ENCODE measurements around the gene STEAP3. TPM values are rescaled to one million over a fixed set of nuclear protein-coding genes. Genes with fewer than 3 reads are reported as not detected.

The STEAP3 gene
- polyA plus RNA-seq, 2 of the 4 experiments (the other 2 are of a cell fraction), result 23.5 to 30.2 TPM

DNA sequence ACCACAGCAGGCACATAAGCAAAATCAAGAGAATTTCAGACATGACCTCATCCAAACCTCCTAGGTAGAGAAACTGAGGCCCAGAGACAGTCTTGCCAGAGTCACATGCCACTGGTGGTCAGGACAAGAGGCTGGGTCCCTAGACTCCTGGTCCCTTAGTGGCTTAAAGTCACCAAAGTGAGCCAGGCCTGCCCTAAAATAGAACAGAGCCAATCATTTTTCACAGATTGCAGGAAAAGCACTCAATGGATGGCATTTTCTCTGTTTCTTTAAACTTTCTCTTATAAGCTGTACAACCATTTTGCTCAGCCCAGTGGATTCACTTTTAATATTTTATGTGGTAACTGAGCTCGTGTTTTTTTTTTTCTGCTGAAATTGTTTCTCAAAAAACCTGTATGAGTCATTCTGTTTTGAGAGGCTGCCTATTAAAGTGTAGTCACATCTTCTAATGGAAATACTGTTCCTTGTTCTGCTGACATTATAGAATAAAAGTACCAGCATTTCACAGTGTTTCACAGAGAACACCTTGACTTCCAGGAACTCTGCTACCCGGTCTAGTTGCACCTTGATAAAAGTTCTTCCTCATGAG lies 29.6 kb downstream of the STEAP3 start:
- Histone ChIP-seq H3K4me3 (no peak overlapping the region), H3K27ac (peak overlapping the region; percentile 84 to 93), H3K4me1 (peaks cover 56% of the 10 kb centered on the region), H3K4me2 (peak overlapping the region; percentile 71), H3K9me3 (no peaks in the 10 kb centered on the region)
- DNase-seq (ENCODE audit: low read depth in 1 of 2, low spot score in 1 of 2) (no peak), ATAC-seq (peak; percentile 45 to 46; a peak in 5 of 6 replicates), FAIRE-seq (no peak)
- CTCF ChIA-PET, result interaction anchor here (0.6 to 5.7 kb wide), 6 partner anchors 12 to 216 kb away, joined by 3 to 38 read pairs (median 3); no protein-coding TSS in a partner anchor
- no peak for TF ChIP-seq SREBF2 (IDR thresholded peaks at IDR 0.05)
- no peak for TF ChIP-seq CEBPB (IDR thresholded peaks at IDR 0.05)
- TF ChIP-seq EP300 (IDR thresholded peaks at IDR 0.05), result no peak
- TF ChIP-seq ESRRA (IDR thresholded peaks at IDR 0.05; ENCODE audit: borderline replicate concordance, low read length), result no peak
- 0 out of 2 replicates have a peak, but pooled peaks have one; percentile 0 for TF ChIP-seq FOSL2 (IDR thresholded peaks at IDR 0.05)
- no peak; the same call in 1 of the 2 replicates for TF ChIP-seq FOSL2 (CRISPR knock-in tag; IDR thresholded peaks at IDR 0.05)
- TF ChIP-seq TP53 (CRISPR knock-in tag; IDR thresholded peaks at IDR 0.05), result no peak
- TF ChIP-seq KDM5A (IDR thresholded peaks at IDR 0.05), result no peak
- TF ChIP-seq MAFK (IDR thresholded peaks at IDR 0.05; ENCODE audit: partially characterized antibody), result no peak
- peak; percentile 12; the same call in 1 of the 2 replicates for TF ChIP-seq JUNB (IDR thresholded peaks at IDR 0.05)
- TF ChIP-seq CHD2 (IDR thresholded peaks at IDR 0.05; ENCODE audit: low read length, partially characterized antibody), result no peak
- TF ChIP-seq, protein P1, sequence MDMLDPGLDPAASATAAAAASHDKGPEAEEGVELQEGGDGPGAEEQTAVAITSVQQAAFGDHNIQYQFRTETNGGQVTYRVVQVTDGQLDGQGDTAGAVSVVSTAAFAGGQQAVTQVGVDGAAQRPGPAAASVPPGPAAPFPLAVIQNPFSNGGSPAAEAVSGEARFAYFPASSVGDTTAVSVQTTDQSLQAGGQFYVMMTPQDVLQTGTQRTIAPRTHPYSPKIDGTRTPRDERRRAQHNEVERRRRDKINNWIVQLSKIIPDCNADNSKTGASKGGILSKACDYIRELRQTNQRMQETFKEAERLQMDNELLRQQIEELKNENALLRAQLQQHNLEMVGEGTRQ (IDR thresholded peaks at IDR 0.05), result no peak
- TF ChIP-seq NR3C1 (IDR thresholded peaks at IDR 0.05), result no peak
- TF ChIP-seq CBX2 (IDR thresholded peaks at IDR 0.05; ENCODE audit: borderline replicate concordance, low read depth), result no peak
- POLR2A ChIA-PET, result interaction anchor here (0.6 to 2.1 kb wide), 2 partner anchors 12 to 30 kb away, joined by 3 to 8 read pairs; partner anchors contain the start of gene STEAP3
- WGBS (ENCODE audit: missing lambda C conversion rate), result 7% methylated on average over 2 of the region's 2 CpGs

DNA sequence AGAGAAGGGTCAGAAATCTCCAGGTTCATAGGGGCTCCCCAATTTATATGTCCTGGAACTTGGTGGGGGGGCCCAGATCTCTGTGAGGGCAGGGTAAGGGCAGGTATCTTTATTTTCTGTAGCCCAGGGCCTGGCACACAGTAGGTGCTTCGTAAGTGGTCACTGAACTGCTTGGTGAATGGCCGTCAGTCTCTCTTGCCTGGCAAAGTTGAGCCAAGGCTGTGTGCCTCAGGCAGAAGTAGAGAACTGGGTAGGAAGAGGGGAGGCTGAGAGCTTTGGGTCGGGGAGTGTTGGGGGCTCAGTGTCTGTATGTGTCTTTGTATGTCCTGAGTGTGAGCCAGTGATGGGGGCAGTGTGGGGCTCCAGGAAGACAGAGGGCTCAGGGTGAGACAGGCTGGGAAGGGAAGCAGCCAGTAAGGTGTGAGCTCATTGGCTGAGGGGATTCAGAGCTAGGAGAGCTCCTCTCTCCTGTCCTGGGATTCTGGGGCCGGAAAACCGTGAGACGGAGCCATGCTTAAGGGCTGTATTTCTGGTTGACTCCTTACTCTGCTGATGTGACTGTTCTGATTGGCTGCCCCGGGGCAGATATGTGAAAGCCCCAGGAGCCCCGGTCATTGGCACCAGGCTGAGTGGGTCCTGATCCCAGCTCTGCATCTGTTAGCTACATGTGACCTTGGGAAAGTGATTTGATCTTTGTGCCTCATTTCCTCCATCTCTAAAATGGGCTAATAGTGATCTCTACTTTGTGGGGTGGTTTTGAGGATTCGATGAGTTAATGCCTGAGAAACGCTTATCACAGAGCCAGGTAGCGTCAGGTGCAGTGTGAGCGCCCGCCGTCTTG lies 30.3 kb downstream of the STEAP3 start:
- POLR2A ChIA-PET, result interaction anchor here (2.1 kb wide), 1 partner anchor 13 kb away, joined by 8 read pairs; no protein-coding TSS in a partner anchor
- no peaks in the 10 kb centered on the region for H3K9me3 ChIP-seq
- H3K4me2 ChIP-seq, result peak overlapping the region; percentile 71
- H3K4me3 ChIP-seq, result no peak overlapping the region
- FAIRE-seq, result no peak
- DNase-seq (ENCODE audit: low read depth in 1 of 2, low spot score in 1 of 2), result no peak
- CTCF ChIA-PET, result interaction anchor here (1.3 to 5.7 kb wide), 4 partner anchors 12 to 37 kb away, joined by 3 to 38 read pairs (median 6); no protein-coding TSS in a partner anchor
- peak overlapping the region; percentile 84 to 93 for H3K27ac ChIP-seq
- WGBS (ENCODE audit: missing lambda C conversion rate), result 91% methylated on average over 14 of the region's 14 CpGs
- H3K4me1 ChIP-seq, result peaks cover 56% of the 10 kb centered on the region
- TF ChIP-seq SREBF2 (IDR thresholded peaks at IDR 0.05), result no peak
- TF ChIP-seq, protein P2, sequence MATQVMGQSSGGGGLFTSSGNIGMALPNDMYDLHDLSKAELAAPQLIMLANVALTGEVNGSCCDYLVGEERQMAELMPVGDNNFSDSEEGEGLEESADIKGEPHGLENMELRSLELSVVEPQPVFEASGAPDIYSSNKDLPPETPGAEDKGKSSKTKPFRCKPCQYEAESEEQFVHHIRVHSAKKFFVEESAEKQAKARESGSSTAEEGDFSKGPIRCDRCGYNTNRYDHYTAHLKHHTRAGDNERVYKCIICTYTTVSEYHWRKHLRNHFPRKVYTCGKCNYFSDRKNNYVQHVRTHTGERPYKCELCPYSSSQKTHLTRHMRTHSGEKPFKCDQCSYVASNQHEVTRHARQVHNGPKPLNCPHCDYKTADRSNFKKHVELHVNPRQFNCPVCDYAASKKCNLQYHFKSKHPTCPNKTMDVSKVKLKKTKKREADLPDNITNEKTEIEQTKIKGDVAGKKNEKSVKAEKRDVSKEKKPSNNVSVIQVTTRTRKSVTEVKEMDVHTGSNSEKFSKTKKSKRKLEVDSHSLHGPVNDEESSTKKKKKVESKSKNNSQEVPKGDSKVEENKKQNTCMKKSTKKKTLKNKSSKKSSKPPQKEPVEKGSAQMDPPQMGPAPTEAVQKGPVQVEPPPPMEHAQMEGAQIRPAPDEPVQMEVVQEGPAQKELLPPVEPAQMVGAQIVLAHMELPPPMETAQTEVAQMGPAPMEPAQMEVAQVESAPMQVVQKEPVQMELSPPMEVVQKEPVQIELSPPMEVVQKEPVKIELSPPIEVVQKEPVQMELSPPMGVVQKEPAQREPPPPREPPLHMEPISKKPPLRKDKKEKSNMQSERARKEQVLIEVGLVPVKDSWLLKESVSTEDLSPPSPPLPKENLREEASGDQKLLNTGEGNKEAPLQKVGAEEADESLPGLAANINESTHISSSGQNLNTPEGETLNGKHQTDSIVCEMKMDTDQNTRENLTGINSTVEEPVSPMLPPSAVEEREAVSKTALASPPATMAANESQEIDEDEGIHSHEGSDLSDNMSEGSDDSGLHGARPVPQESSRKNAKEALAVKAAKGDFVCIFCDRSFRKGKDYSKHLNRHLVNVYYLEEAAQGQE (IDR thresholded peaks at IDR 0.05), result no peak
- TF ChIP-seq, protein P3, sequence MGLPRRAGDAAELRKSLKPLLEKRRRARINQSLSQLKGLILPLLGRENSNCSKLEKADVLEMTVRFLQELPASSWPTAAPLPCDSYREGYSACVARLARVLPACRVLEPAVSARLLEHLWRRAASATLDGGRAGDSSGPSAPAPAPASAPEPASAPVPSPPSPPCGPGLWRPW (IDR thresholded peaks at IDR 0.05), result no peak
- TF ChIP-seq, protein P4, sequence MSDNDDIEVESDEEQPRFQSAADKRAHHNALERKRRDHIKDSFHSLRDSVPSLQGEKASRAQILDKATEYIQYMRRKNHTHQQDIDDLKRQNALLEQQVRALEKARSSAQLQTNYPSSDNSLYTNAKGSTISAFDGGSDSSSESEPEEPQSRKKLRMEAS (IDR thresholded peaks at IDR 0.05), result no peak
- TF ChIP-seq EHMT2 (IDR thresholded peaks at IDR 0.05; ENCODE audit: low read depth), result no peak
- TF ChIP-seq ZNF302 (CRISPR knock-in tag; IDR thresholded peaks at IDR 0.05), result no peak
- TF ChIP-seq NPAS2 (CRISPR knock-in tag; IDR thresholded peaks at IDR 0.05; ENCODE audit: borderline replicate concordance), result no peak
- TF ChIP-seq ZC3H11A (IDR thresholded peaks at IDR 0.05), result no peak
- TF ChIP-seq, protein P5, sequence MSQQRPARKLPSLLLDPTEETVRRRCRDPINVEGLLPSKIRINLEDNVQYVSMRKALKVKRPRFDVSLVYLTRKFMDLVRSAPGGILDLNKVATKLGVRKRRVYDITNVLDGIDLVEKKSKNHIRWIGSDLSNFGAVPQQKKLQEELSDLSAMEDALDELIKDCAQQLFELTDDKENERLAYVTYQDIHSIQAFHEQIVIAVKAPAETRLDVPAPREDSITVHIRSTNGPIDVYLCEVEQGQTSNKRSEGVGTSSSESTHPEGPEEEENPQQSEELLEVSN (IDR thresholded peaks at IDR 0.05; ENCODE audit: borderline replicate concordance, low read depth), result no peak
- no peak for TF ChIP-seq PHF8 (IDR thresholded peaks at IDR 0.05; ENCODE audit: borderline replicate concordance, low read depth)
- TF ChIP-seq, protein P6, sequence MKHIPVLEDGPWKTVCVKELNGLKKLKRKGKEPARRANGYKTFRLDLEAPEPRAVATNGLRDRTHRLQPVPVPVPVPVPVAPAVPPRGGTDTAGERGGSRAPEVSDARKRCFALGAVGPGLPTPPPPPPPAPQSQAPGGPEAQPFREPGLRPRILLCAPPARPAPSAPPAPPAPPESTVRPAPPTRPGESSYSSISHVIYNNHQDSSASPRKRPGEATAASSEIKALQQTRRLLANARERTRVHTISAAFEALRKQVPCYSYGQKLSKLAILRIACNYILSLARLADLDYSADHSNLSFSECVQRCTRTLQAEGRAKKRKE (CRISPR knock-in tag; IDR thresholded peaks at IDR 0.05; ENCODE audit: low read depth), result no peak
- TF ChIP-seq ZSCAN20 (CRISPR knock-in tag; IDR thresholded peaks at IDR 0.05), result no peak
- no peak for TF ChIP-seq HEYL (CRISPR knock-in tag; IDR thresholded peaks at IDR 0.05)
- no peak for TF ChIP-seq BHLHE40 (IDR thresholded peaks at IDR 0.05; ENCODE audit: low read depth, low read length)
- no peak for ATAC-seq

All from A549 (cell line).